Dermis lymphatic vessel endothelial cell (primary cell): ENCODE data around the gene USP12. TPM values are rescaled to one million over a fixed set of nuclear protein-coding genes. Genes with fewer than 3 reads are reported as not detected.

Source experiments
- total RNA-seq: library from RNA; depleted of rRNA; stranded (reverse); fragments of >200 nt; gene quantifications from 2 replicates; pipeline ENCODE4 v1.2.1, GENCODE V29; 2014

Gene USP12, protein sequence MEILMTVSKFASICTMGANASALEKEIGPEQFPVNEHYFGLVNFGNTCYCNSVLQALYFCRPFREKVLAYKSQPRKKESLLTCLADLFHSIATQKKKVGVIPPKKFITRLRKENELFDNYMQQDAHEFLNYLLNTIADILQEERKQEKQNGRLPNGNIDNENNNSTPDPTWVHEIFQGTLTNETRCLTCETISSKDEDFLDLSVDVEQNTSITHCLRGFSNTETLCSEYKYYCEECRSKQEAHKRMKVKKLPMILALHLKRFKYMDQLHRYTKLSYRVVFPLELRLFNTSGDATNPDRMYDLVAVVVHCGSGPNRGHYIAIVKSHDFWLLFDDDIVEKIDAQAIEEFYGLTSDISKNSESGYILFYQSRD
- 24.8 and 27.6 TPM in 2 replicates for total RNA-seq

DNA sequence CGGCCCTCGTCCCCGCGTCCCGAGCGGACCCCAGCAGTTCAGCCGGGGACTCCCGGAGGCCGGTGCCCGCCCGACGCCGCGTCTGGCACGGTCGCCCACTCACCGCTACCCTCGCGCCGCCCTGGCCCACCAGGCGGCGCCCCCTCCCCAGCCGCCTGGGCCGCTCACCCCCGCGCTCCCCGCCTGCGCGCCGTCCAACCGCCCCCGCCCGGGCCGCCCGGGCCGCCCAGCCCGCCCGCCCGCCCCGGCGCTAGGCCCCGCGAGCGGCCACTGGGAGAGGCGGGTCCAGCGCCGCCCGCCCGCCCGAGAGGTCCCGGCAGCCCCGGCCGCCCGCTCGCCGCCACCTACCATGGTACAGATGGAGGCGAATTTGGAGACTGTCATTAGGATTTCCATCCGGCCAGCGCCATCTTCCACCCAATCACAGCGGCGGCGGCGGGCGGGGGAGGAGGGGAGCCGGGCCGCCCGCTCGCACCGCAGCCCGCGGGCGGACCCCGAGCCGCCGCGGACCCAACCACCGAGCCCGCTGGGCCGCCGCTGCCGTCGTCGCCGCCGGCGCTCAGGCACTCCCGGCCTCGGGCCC, at the start of gene USP12:
Gene USP12, minus strand, starts transcription at position 568 of the 583 bp plus-strand sequence. Its CDS starts 172 bp downstream, at position 396.

Other genes starting within 250 kb of the USP12 start
- 955 and 1,106 TPM in 2 replicates for gene RPL21, start 79.7 kb upstream of the USP12 start, total RNA-seq
- gene RASL11A, start 99.0 kb upstream of the USP12 start, total RNA-seq, result 2.2 TPM in 2 replicates